Smooth muscle cell (in vitro differentiated cells): Measurements from ENCODE around the gene C1QTNF9B. TPM values are rescaled to one million over a fixed set of nuclear protein-coding genes. Genes with fewer than 3 reads are reported as not detected.

Experiments
- DNase-seq: peaks from one replicate; lab custom pipeline; 2025; ENCODE audit not compliant: unreplicated experiment; lab: John Stamatoyannopoulos, UW
- H2AFZ ChIP-seq: fragments of 200-600 bp; sonication (generic); 2 replicates; pipeline ENCODE4 v1.6.0; 2016; ENCODE audit warnings: antibody characterized with exemption, low read depth, mild to moderate bottlenecking
- H3F3A ChIP-seq: fragments of 200-600 bp; sonication (generic); 2 replicates; pipeline ENCODE4 v1.6.0; 2017; ENCODE audit warnings: antibody characterized with exemption, low read depth
- H3K27ac ChIP-seq: fragments of 200-600 bp; sonication (generic); 2 replicates; pipeline ENCODE4 v1.5.1; 2016; ENCODE audit warnings: low read depth, mild to moderate bottlenecking
- H3K27me3 ChIP-seq: fragments of 200-600 bp; sonication (generic); 2 replicates; pipeline ENCODE4 v1.6.1; 2016; ENCODE audit warnings: low read depth, mild to moderate bottlenecking
- H3K36me3 ChIP-seq: fragments of 200-600 bp; sonication (generic); 2 replicates; pipeline ENCODE4 v1.5.1; 2016; ENCODE audit warnings: low read depth
- H3K4me1 ChIP-seq: fragments of 200-600 bp; sonication (generic); 2 replicates; pipeline ENCODE4 v1.5.1; 2016; ENCODE audit warnings: low read depth
- H3K4me2 ChIP-seq: fragments of 200-600 bp; sonication (generic); 2 replicates; pipeline ENCODE4 v1.6.0; 2016; ENCODE audit warnings: mild to moderate bottlenecking
- H3K4me3 ChIP-seq: fragments of 200-600 bp; sonication (generic); 2 replicates; pipeline ENCODE4 v1.5.1; 2016; ENCODE audit warnings: mild to moderate bottlenecking
- H3K79me2 ChIP-seq: fragments of 200-600 bp; sonication (generic); 2 replicates; pipeline ENCODE4 v1.6.0; 2016; ENCODE audit warnings: low read depth, mild to moderate bottlenecking
- H3K9ac ChIP-seq: fragments of 200-600 bp; sonication (generic); 2 replicates; pipeline ENCODE4 v1.6.0; 2016; ENCODE audit warnings: low read depth
- H3K9me3 ChIP-seq: fragments of 200-600 bp; sonication (generic); replicated peaks from 2 replicates; pipeline ENCODE4 v1.5.1; 2016; ENCODE audit warnings: low read depth
- H4K20me1 ChIP-seq: fragments of 200-600 bp; sonication (generic); 2 replicates; pipeline ENCODE4 v1.6.0; 2016; ENCODE audit warnings: low read depth
- CTCF ChIP-seq: fragments of 200-600 bp; sonication (generic); IDR thresholded peaks from 2 replicates; pipeline ENCODE4 v1.5.1; 2017; ENCODE audit warnings: borderline replicate concordance, mild to moderate bottlenecking, antibody characterized with exemption; ENCODE audit not compliant: insufficient read depth, poor library complexity, severe bottlenecking
- WGBS: methylation state at CpG from one replicate; pipeline ENCODE4 v1.1.7; 2016; ENCODE audit warnings: low lambda C conversion rate; 5-methylcytosine and 5-hydroxymethylcytosine counted together
- polyA plus RNA-seq: library from polyadenylated mRNA; unstranded; fragments of >200 nt; fragmentation: Nextera tagmentation; extraction: Ambion mirVana; gene quantifications from 2 replicates; pipeline ENCODE4 v1.2.1, GENCODE V29; 2016
- total RNA-seq: library from RNA; depleted of rRNA; stranded (reverse); fragments of >200 nt; gene quantifications from 2 replicates; pipeline ENCODE4 v1.2.3, GENCODE V29; 2014

The C1QTNF9B gene
- total and polyA plus RNA-seq, 2 experiments from 2014 or later = 0.21 TPM; not detected in 1

- WGBS = 79% methylated on average over 5 of the region's 5 CpGs
Measured at GRCh38 chr13:23845105-23845725, 52.1 kb downstream of the C1QTNF9B start.

GRCh38 chr13:23844132-23844531 lies 53.2 kb downstream of the C1QTNF9B start:
- no peak overlapping the region for H3K4me2 ChIP-seq
- no peak overlapping the region for H3K27ac ChIP-seq
- no peaks in the 10 kb centered on the region for H3K27me3 ChIP-seq
- no peak overlapping the region for H3K9ac ChIP-seq
- H3K9me3 ChIP-seq = no peaks in the 10 kb centered on the region
- 95% methylated on average over 2 of the region's 2 CpGs for WGBS
- no peak overlapping the region for H2AFZ ChIP-seq
- H3K4me1 ChIP-seq = no peaks in the 10 kb centered on the region
- H3K79me2 ChIP-seq = no peaks in the 10 kb centered on the region
- H3F3A ChIP-seq = no peaks in the 10 kb centered on the region
- TF ChIP-seq CTCF = no peak
- no peak for DNase-seq
- H3K36me3 ChIP-seq = no peaks in the 10 kb centered on the region
- no peak overlapping the region for H3K4me3 ChIP-seq
- no peaks in the 10 kb centered on the region for H4K20me1 ChIP-seq

More at GRCh38 chr13:23845105-23845725, 52.1 kb downstream of the C1QTNF9B start:
- H2AFZ ChIP-seq = no peak overlapping the region
- no peaks in the 10 kb centered on the region for H3K27me3 ChIP-seq
- no peaks in the 10 kb centered on the region for H4K20me1 ChIP-seq
- DNase-seq = no peak
- H3K36me3 ChIP-seq = no peaks in the 10 kb centered on the region
- H3F3A ChIP-seq = no peaks in the 10 kb centered on the region
- H3K4me3 ChIP-seq = no peak overlapping the region
- H3K4me1 ChIP-seq = no peaks in the 10 kb centered on the region
- H3K9me3 ChIP-seq = no peaks in the 10 kb centered on the region
- no peaks in the 10 kb centered on the region for H3K79me2 ChIP-seq
- H3K27ac ChIP-seq = no peak overlapping the region
- H3K4me2 ChIP-seq = no peak overlapping the region
- no peak overlapping the region for H3K9ac ChIP-seq
- TF ChIP-seq CTCF = no peak

- H3K4me2 ChIP-seq = no peak overlapping the region
- no peaks in the 10 kb centered on the region for H3K36me3 ChIP-seq
- 82% methylated on average over 1 of the region's 1 CpG for WGBS
- H2AFZ ChIP-seq = no peak overlapping the region
- no peaks in the 10 kb centered on the region for H3F3A ChIP-seq
- no peaks in the 10 kb centered on the region for H3K27me3 ChIP-seq
- H3K9me3 ChIP-seq = no peaks in the 10 kb centered on the region
- H3K4me3 ChIP-seq = no peak overlapping the region
- H3K4me1 ChIP-seq = no peaks in the 10 kb centered on the region
- H3K9ac ChIP-seq = no peak overlapping the region
- DNase-seq = no peak
- no peaks in the 10 kb centered on the region for H4K20me1 ChIP-seq
- H3K79me2 ChIP-seq = no peaks in the 10 kb centered on the region
- TF ChIP-seq CTCF = no peak
- H3K27ac ChIP-seq = no peak overlapping the region
Measured at GRCh38 chr13:23843436-23843835, 53.9 kb downstream of the C1QTNF9B start.

GRCh38 chr13:23842406-23842805 lies 54.9 kb downstream of the C1QTNF9B start:
- DNase-seq = no peak
- Histone ChIP-seq H3K4me1 (no peaks in the 10 kb centered on the region), H2AFZ (no peak overlapping the region), H3F3A (no peaks in the 10 kb centered on the region), H3K79me2 (no peaks in the 10 kb centered on the region), H3K27me3 (no peaks in the 10 kb centered on the region), H3K4me3 (no peak overlapping the region), H3K27ac (no peak overlapping the region), H4K20me1 (no peaks in the 10 kb centered on the region), H3K9ac (no peak overlapping the region), H3K4me2 (no peak overlapping the region), H3K36me3 (no peaks in the 10 kb centered on the region), H3K9me3 (no peaks in the 10 kb centered on the region)
- 98% methylated on average over 8 of the region's 8 CpGs for WGBS
- TF ChIP-seq CTCF = no peak
